ENCODE results near the gene KRTAP9-1.
A peak's percentile ranks its signal among the peaks of the same experiment; 100 is the strongest.

The KRTAP9-1 gene

GRCh38 chr17:41196068-41196467 is 6.4 kb downstream of the KRTAP9-1 start:
- H3K4me3 Mint-ChIP-seq, result no peak overlapping the region
- no peaks in the 10 kb centered on the region for H3K36me3 Mint-ChIP-seq (ENCODE audit: low read depth)
- peaks cover 4% of the 10 kb centered on the region for H3K27me3 Mint-ChIP-seq (ENCODE audit: low read depth)
- H3K9me3 Mint-ChIP-seq, result peaks cover 12% of the 10 kb centered on the region
- TF ChIP-seq CTCF (IDR thresholded peaks at IDR 0.05; ENCODE audit: unreplicated experiment in 3 of 3), result no peak
- no peaks in the 10 kb centered on the region for H3K4me1 Mint-ChIP-seq
- no peak overlapping the region for H3K27ac Mint-ChIP-seq

- H3K36me3 Mint-ChIP-seq (ENCODE audit: low read depth), result no peaks in the 10 kb centered on the region
Measured at GRCh38 chr17:41199421-41200078, 9.9 kb downstream of the KRTAP9-1 start.

GRCh38 chr17:41211845-41212466 is 22.3 kb downstream of the KRTAP9-1 start:
- Mint-ChIP-seq H3K27me3 (ENCODE audit: low read depth) (peaks cover 20% of the 10 kb centered on the region), H3K36me3 (ENCODE audit: low read depth) (no peaks in the 10 kb centered on the region), H3K4me3 (no peak overlapping the region), H3K27ac (no peak overlapping the region), H3K4me1 (peaks cover 6% of the 10 kb centered on the region), H3K9me3 (peaks cover 14% of the 10 kb centered on the region)
- TF ChIP-seq CTCF (IDR thresholded peaks at IDR 0.05; ENCODE audit: unreplicated experiment in 3 of 3), result no peak

More at GRCh38 chr17:41199421-41200078, 9.9 kb downstream of the KRTAP9-1 start:
- Mint-ChIP-seq H3K27ac (no peak overlapping the region), H3K4me3 (no peak overlapping the region), H3K27me3 (ENCODE audit: low read depth) (peaks cover 4% of the 10 kb centered on the region), H3K4me1 (no peaks in the 10 kb centered on the region), H3K9me3 (peaks cover 10% of the 10 kb centered on the region)
- no peak for TF ChIP-seq CTCF (IDR thresholded peaks at IDR 0.05; ENCODE audit: unreplicated experiment in 3 of 3)

GRCh38 chr17:41212524-41213169 is 23.0 kb downstream of the KRTAP9-1 start:
- no peak for TF ChIP-seq CTCF (IDR thresholded peaks at IDR 0.05; ENCODE audit: unreplicated experiment in 3 of 3)
- Mint-ChIP-seq H3K36me3 (ENCODE audit: low read depth) (no peaks in the 10 kb centered on the region), H3K4me1 (peaks cover 6% of the 10 kb centered on the region), H3K4me3 (no peak overlapping the region), H3K27ac (peak overlapping the region in 1 of 3 experiments; percentile 63), H3K27me3 (ENCODE audit: low read depth) (peaks cover 20% of the 10 kb centered on the region), H3K9me3 (peaks cover 10% of the 10 kb centered on the region)

- no peak for TF ChIP-seq CTCF (IDR thresholded peaks at IDR 0.05; ENCODE audit: unreplicated experiment in 3 of 3)
- H3K4me1 Mint-ChIP-seq, result peaks cover 6% of the 10 kb centered on the region
- no peak overlapping the region for H3K4me3 Mint-ChIP-seq
- no peaks in the 10 kb centered on the region for H3K36me3 Mint-ChIP-seq (ENCODE audit: low read depth)
- no peak overlapping the region for H3K27ac Mint-ChIP-seq
- peaks cover 25% of the 10 kb centered on the region for H3K27me3 Mint-ChIP-seq (ENCODE audit: low read depth)
- H3K9me3 Mint-ChIP-seq, result peaks cover 3% of the 10 kb centered on the region
Measured at GRCh38 chr17:41215681-41216080, 26.0 kb downstream of the KRTAP9-1 start.
